NCI-H345 (cell line): Measurements from ENCODE around the gene FRZB.
"Not testable (repeated sequence)": the region's sequence is repeated elsewhere in the genome, so short reads cannot be mapped to it uniquely, and the experiment has no call there.

ENCODE experiments used
- DNase-seq: peaks from one replicate; lab custom pipeline; 2025; lab: John Stamatoyannopoulos, UW

The FRZB gene, protein sequence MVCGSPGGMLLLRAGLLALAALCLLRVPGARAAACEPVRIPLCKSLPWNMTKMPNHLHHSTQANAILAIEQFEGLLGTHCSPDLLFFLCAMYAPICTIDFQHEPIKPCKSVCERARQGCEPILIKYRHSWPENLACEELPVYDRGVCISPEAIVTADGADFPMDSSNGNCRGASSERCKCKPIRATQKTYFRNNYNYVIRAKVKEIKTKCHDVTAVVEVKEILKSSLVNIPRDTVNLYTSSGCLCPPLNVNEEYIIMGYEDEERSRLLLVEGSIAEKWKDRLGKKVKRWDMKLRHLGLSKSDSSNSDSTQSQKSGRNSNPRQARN

DNA sequence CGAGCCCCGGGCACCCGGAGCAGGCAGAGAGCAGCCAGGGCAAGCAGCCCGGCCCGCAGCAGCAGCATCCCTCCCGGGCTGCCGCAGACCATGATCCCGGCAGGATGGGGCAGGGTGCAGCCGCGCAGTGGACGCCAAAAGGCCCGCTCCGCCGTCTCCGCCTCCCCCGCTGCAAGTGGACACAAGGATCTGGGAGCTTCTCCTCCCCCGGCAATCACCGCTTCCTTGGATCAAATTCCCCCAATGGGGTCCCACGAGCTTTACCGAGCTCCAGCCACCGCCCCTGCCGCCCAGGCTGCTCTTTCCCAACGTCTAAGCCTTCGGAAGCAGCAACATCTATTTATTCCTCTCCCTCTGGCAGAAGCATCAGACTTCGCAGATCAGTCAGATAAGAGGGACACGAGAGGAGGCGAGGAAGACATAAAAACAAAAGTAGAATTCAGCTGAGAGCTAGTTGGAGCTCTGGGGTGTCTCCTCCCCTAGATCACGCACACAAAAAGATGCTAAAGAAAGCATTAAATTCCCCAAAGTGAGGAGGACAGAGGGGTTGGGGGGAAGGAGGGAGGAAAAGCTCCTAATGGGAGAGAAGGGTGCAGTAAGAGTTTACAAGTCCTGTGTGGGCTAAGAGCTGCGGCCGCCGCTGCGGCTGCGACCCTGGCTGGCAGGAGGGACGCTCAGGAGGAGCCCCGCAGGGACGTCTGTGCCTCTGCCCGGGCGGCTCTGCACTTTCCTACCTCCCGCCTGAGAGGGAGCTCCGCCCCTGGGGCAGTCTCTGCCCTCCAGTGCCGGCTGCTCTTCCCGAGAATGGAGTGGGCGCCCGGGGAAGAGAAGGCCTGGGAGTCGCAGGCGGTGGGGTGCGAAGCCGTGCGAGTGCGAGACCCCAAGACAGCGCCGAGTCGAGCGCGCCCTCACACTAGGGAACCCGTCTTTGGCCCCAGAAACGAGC is at the start of gene FRZB:
FRZB (minus strand) TSS at position 177 of the 946 bp plus-strand sequence; CDS start at position 92, 85 bp downstream.
- peak; percentile 49 for DNase-seq

DNA sequence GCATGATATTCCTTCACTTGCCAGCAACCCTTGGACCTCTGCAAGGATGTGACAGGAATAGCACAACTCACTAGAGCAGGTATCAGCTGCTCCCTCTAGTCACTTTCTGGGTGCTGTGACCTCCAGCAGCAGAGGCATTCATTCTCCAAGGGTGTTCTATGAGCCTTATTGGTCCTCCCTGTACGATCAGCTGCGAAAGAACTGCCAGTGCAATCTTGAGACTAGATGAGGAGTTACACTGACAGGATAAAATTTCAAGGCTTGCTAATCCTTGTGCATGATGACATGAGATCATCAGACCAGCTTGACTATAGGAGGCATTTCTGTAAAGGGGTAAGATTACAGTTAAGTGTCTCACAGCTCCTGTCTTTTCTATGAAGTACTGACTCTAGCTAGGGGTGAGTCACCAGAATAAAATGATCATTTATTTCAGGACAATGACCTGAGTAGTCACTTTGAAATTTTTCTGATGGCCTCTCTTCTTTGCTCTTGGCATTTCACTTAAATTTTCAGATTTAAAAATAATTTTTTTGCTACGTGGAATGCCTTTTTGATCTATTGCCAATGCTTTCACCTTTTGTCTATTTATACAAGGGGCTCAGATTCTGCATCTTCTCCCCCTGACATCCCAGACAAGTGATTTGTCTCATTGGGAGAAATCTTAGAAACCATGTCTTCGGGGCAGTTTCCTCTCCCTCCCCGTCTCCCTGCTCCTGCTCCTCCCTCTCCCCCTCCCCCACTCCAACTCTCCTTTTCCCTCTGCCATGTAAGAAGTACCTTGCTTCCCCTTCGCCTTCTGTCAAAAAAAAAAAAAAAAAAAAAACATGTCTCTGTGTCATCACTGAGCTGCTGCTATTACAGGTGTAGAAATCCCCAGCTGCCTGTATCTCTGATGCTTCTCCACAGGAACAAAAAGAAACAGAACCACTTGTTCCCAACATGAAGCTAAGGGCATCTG is 49.2 kb upstream of the FRZB start:
- DNase-seq: peak; percentile 6

DNA sequence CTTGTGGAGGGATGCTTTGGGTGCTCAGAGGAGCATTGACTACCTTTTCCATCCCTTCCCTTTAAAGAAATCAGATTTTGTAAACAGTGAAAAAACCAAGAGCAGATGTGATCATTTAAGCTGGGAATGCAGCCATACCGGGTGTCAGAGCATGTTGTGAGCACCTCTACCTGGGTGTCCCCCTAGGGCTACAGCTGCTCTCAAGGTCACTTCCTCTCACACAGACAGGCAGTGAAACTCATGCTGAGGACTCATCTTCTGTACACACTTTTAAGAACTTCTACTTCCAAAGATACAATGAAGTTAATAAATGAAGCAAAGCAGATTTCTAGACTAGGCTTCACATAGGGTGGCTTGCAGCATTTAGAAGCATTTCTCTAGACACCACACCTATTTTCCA is 48.4 kb upstream of the FRZB start:
- no peak for DNase-seq

DNA sequence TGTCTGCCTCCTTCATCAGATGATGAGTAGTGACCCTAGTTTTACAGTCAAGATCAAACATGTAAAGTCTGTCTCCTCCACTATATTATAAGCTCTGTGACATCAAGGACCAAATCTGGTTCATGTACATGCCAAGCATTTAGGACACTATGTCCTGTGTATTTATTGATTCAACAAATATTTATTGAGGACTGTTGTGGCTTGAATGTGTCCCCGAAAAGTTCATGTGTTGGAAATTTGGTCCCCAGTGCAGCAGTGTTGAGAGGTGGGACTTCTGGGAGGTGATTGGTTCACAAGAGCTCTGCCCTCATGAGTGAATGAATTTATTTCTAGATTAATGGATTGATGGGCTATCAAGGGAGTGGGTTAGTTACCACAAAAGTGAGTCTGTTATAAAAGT is 46.6 kb upstream of the FRZB start:
- no peak for DNase-seq

DNA sequence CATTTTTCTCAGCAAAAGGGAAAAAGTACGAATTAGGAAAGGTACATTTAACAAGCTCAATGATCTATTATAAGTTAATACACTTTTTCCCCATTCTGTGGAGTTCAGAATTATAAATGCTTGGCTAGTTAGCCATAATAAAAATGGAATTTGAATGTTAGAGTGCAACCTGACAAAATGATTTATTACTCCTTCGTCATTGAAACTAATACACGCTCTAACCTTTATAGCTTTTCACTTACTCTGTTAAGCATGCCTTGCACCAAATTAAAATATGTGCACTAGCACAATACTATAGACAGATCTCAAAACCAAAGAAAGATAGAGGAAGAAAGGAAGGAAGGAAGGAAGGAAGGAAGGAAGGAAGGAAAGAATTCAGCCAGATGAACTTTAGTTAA is 46.1 kb upstream of the FRZB start:
- no peak for DNase-seq

DNA sequence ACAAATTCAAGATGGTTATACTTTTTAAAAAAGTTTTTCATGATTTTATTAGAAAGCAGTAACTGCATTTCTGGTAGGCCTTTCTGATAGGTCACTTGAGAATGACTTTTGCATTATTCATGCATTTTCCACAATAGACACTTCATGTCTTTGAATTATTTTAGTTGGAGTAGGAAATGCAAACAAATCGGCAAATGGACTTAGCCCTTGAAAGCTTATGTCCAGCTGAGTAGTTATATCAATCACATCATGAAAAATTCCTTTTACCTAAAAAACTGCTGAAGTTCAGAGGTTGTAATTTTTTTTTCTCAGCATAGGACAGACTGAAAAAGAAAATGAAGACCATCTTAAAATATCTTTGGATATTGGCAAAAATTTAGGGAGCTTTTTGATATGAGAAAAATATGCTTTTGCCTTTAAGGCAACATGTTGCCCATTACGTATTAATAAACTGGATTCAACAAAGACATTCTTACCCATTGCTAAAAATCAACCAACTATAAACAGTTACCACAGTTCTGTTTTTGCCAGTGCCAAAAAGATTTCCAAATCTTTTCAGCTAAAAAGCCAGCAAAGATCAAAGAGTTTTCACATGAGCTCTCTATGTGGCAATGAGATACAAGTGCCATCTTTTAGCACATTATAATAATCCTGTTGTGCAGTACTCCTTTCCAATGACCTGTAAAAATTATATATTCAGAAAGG is 45.5 kb upstream of the FRZB start:
- DNase-seq: no peak

DNA sequence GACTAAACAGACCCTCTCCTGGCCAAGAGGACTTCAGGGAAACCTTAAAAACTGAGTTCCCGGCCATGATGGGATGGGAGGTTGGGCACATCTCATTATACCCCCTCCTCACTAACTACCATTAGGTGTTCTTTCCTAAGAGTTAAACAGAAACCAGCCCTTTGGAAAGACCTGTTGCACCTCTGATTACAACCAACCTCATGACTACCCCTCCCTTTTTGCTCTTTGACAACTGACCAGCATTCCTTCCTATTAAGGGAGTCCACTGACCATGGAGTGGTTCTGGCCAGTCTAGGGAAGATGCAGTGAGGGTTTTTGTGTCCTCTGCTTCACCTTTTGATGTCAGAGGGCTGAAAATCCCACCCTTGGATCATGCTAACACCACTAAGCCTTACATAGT is 44.5 kb upstream of the FRZB start:
- no peak for DNase-seq

DNA sequence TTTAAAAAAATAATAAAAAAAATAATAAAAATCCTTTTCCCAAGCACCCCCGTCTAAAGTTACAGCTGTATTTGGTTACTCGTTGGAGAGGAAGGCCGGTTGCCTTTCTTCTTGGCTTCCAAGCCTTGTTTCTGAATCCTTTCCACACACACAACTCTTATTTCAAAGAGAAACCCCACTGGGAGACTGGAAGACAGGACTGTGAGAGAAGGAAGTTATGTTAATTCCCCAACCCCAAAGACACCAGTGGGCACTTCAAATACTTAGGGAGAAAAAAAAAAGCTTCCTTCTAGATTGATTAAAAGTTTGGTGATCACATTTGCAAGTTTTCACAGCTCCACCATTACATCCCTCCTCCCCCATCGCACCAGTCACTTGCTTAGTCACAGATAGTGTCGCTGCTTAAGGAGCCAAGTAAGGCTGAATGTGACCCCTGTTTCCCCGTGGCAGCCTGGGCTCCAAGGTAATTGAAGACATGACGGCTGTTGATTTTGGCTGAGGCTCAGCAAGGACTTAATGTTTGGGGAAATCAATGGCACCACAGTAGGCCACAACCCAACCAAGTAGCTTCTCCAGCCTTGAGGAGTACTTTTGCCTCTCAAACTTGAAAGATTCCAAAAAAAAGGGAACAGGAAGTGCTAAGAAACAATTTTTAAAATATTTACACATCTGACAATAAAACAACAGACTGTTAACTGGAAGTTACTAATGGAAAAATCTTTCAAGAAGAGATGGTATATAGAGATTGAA is 40.8 kb upstream of the FRZB start:
- DNase-seq: no peak

DNA sequence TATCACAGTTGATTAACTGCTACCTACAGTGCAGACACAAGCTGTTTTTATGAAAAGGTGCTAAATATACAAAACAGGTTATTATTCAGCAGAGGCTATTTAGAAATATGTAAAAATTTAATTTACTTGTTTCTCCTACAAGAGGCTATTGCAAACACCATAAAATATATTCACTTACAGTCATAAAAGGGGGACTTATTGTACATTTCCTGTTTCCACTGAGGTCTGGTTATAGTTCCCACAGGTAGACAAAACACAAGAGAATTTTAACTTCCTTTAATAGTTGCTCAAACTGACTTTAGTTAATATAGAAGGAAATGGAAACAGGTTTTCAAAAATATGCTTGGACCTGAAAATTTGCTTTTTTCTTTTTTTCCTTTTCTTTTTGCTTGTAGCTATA is 40.0 kb upstream of the FRZB start:
- DNase-seq: no peak

DNA sequence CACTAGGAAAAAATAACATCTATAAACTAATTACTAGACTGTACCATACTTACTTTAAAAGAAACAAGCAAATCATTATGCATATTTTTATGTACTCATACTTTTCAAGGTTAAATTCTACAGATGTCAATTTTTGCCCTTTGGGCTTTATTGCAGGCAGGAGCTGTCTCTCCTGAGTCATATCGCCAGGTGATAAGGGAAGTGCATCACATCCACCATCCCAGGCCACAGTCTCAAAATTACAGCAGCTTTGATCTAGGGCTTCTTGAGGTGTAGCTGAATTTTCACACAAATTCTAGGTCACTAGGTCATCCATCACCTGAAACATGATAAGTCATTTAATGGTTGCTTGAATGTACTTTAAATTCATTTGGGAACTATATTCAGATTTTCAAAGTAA is 38.4 kb upstream of the FRZB start:
- DNase-seq: no peak

DNA sequence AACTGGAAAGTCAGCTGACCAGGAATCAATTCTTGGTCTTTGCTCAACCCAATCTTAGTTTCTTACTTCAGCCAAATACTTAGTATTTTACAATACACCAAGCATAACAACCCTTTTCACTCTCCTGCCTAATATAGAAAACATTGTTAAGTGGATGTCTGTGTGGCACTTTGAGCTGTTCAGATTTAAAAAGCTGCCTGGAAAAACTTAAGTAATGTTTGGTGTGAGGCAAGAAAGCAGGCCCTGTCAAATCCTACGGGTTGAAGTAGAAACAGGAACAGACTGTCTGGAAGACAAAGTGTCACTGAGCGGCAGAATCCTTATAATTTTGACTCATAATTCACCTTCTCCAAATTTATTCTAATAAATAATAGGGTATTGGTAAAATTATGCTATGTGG is 37.1 kb upstream of the FRZB start:
- no peak for DNase-seq

DNA sequence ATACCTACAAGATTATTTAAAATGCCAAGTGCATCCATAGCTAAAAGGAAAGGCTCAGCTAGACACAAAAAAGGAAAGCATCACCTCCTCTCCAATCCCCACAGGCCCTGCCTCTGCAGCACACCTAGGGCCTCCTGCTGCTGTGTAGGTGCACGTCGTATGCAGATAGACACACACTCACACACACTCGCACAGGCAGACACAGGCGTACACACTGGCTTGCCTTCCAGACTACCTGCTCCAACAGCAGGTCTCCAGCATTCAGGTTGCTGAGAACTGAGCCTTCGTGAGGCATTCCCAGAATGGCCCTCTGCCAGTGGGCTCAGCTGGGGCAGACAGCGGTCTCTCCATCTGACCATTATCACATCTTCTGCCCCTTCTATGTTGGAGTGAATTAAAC is 35.3 kb upstream of the FRZB start:
- DNase-seq: no peak

DNA sequence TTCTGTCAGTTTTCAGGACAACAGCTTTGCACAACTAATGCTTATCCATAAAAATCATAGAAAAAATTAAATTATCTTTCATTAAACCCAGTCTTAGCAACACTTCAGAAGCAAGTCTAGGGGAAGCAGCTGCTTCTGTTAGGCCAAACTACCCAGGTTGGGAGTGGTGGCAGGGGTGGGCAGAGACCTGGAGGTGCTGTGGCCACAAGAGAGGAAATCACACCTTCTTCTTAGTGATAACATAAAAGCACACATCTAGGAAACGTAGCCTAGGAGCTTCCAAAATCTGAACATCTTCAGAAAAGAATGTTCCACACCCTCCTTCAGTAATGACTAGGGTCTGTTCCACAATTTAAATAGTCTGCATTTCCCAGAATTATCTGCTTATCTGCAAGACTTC is 32.3 kb upstream of the FRZB start:
- no peak for DNase-seq

DNA sequence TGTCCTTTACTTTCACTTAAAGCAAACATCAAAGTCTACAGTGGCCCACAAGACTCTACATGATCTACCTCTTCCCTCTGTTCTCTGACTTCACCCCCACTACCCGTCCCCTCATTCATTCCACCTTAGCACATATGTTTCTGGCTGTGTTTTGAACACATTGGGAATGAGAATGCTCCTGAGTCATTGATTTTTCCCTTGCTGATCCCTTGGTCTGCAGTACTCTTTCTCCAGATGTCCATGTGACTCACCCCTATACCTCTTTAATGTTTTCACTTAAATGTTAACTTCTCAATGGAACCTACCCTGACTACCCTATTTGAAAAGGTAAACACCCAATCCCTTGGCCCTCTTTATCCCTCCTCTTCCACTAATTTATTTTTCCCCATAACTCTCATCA is 30.7 kb upstream of the FRZB start:
- no peak for DNase-seq

DNA sequence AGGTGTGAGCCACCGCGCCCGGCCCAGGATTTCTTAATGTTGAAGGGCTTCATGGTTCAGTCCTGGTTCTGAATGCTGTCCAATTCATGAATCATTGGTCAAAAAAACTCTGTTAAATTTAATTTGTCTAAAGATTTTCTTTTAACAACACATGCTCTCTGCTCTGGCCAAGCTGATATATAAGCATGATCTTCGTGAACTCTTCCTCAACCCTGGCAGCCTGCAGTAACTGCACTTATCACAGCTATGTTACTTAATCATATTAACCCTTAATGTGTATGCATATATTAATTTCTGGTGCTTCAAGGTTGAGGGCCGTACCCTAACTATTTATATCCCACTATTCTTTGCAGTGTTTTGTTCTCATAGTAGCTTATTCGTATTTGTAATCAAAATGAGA is 29.4 kb upstream of the FRZB start:
- DNase-seq: no peak

DNA sequence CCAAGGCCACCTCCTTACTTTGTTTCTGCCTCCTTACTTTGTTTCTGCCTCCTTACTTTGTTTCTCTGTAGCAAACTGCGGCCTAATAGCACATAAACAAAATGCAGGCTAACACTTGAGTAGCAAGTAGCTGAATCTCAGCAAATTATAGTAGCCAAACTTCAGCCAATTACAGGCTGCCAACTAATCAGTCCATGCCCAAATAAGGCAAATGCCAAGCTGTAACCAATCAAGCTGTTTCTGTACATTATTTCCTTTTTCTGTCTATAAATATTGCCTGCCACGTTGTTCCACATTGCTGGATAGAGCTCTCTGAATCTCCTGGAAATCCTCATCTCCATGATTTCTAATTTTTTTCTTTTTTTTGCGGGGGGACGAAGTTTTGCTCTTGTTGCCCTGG is 28.7 kb upstream of the FRZB start:
- no peak for DNase-seq

DNA sequence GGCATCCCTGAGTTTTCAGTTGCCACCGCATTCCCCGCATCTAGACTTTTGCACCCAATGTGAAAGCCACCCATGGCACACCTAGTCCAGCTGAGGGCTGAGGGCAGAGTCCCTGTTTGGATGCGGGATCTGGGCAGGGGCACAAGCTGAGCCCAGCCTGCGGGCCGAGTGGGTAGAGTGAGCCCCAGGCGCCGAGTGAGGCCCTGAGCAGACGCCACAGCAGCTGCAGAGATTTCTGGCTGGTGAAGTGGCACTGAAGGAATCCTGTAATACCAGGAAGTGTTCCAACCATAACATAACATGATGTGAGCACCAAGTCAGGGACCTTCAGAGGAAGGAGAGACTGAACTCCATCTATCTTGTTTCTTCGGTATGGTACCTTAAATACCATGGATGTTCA is 27.7 kb upstream of the FRZB start:
- no peak for DNase-seq

DNA sequence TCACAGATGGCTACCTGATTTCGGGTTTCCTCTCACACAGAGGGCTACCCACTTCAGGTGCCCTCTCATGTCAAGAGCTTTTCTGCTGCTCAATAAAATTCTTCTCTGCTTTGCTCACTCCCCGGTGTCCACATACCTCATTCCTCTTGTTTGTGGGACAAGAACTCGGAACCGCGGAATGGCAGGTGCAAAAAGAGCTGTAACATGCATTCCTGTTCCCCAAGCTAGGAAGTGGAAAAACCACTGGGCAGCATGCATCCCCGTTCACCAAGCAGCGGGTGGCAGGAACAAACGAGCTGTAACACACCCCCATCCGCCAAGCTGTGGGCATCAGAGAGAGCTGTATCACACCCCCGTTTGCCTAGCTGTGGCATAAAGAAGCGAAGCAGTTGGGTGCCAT is 27.2 kb upstream of the FRZB start:
- DNase-seq: no peak

DNA sequence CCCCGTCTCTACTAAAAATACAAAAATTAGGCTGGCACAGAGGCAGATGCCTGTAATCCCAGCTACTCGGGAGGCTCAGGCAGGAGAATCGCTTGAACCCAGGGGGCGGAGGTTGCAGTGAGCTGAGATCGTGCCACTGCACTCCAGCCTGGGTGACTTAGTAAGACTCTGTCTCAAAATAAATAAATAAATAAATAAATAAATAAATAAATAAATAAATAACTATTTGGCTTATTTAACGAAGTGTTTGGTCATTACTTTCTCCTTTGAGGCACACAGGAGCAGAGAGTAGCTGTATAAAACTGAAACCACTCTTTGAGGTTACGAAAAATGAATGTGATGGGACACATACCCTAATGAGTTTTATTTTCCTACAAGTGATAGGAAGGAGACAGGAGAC is 26.6 kb upstream of the FRZB start:
- not testable (repeated sequence) for DNase-seq

DNA sequence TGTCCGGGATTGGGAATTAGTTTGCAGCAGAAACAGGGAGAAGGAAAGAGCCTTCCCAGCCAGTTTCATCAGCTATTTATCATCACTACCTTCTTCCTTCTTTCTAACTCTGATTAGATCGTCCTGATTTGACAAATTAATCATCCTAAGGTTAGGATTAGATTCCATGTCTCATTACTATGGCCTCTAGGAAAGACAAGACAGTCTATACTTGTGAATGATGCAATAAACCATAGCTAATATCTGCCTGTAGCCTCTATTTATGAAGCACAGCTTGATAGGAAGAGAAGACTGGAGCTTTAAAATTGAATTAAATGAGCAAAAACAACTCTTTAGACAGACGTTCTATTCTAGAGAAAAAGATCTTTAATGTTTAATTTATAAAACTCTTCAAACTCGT is 25.2 kb upstream of the FRZB start:
- DNase-seq: no peak
